Measurements from ENCODE around the gene EVX2. TPM values are rescaled to one million over a fixed set of nuclear protein-coding genes. Genes with fewer than 3 reads are reported as not detected.

Gene EVX2
- total and polyA plus RNA-seq, 9 of the 15 experiments (the other 6 are each of a cell fraction or from before 2014, with no cell fraction given): not detected

DNA sequence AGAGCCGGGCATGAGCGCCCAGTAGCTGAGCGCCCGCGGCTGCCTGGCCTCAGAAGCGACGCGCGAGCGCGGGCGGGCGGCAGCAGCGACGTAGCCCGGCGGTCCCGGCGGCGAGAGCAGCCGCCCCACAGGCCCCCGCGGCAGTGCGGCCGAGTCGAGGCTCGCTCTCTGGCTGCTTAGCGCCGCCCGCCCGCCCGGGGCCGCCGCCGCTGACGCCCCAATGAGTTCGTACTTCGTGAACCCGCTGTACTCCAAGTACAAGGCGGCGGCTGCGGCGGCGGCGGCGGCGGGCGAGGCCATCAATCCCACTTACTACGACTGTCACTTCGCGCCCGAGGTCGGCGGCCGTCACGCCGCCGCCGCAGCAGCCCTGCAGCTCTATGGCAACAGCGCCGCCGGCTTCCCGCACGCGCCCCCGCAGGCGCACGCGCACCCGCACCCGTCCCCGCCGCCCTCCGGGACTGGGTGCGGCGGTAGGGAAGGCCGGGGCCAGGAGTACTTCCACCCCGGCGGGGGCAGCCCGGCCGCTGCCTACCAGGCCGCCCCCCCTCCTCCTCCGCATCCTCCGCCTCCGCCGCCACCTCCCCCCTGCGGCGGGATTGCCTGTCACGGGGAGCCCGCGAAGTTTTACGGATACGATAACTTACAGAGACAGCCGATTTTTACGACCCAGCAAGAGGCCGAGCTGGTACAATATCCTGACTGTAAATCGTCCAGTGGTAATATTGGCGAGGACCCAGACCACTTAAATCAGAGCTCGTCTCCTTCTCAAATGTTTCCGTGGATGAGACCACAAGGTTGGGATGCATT, 46.6 kb upstream of the EVX2 start:
- in situ Hi-C loops (cut with MboI): loop anchor here (25.0 kb wide), 2 partner anchors 682 to 1632 kb away; no protein-coding TSS in a partner anchor
- Histone ChIP-seq H4K20me1 (replicated peaks; ENCODE audit: control insufficient read depth, insufficient read depth, low read length) (0 out of 2 replicates have a peak, but pooled peaks cover 5% of the 10 kb centered on the region), H3K79me2 (ENCODE audit: control insufficient read depth, insufficient read depth, low read length) (no peaks in the 10 kb centered on the region), H3K4me3 (peak overlapping the region; percentile 27), H3K36me3 (ENCODE audit: control insufficient read depth, insufficient read depth, low read length) (no peaks in the 10 kb centered on the region), H3K9me3 (replicated peaks; ENCODE audit: control insufficient read depth, insufficient read depth, low read depth, low read length) (no peaks in the 10 kb centered on the region), H3K4me1 (replicated peaks in 1 of 2; ENCODE audit: control insufficient read depth in 2 of 2, insufficient read depth in 2 of 2, low read length in 2 of 2) (peaks cover 0 to 21% of the 10 kb centered on the region in 2 experiments; a peak in 2 of 5 replicates), H3K27me3 (ENCODE audit: control insufficient read depth in 2 of 2, insufficient read depth in 2 of 2, low read length in 2 of 2) (peaks cover 46 to 63% of the 10 kb centered on the region in 2 experiments), H3K4me2 (ENCODE audit: insufficient read depth, low read length) (peak overlapping the region; percentile 29), H3K27ac (ENCODE audit: extremely low read depth, low read depth, low read length) (no peak overlapping the region), H3K9ac (ENCODE audit: insufficient read depth in 1 of 2, low read depth in 2 of 2, low read length in 2 of 2) (peak overlapping the region in 1 of 2 experiments; percentile 62; a peak in 2 of 4 replicates), H3K9me1 (ENCODE audit: control insufficient read depth, insufficient read depth, low read length) (no peaks in the 10 kb centered on the region), H2AFZ (ENCODE audit: low read depth, low read length) (peak overlapping the region; percentile 28; the same call in 1 of the 2 replicates)
- under 1% methylated on average over 46 of the region's 100 CpGs for WGBS (ENCODE audit: insufficient coverage, low coverage, missing lambda C conversion rate)
- intact Hi-C loops (cut with micrococcal nuclease): no loop called here
- ChIA-PET POLR2A (no interaction called here), CTCF (ENCODE audit: low intra/inter-chr PET ratio) (no interaction called here)
- BruUV-seq (replicated peaks): no TSS peak
- peak; percentile 80 for ATAC-seq
- no peak for FAIRE-seq
- peak; percentile 49 to 66 (median 61) for DNase-seq (ENCODE audit: extremely low read depth in 1 of 4, low spot score in 3 of 4)
- TF ChIP-seq SRSF1 (IDR thresholded peaks at IDR 0.05; ENCODE audit: low read depth, low read length) (no peak), FOXA3 (CRISPR knock-in tag; conservative IDR thresholded peaks at IDR 0.05 in 1 of 2, IDR thresholded peaks at IDR 0.05 in 1 of 2) (no peak), ZNF431 (CRISPR knock-in tag; IDR thresholded peaks at IDR 0.05) (no peak), CTBP1 (IDR thresholded peaks at IDR 0.05; ENCODE audit: borderline replicate concordance) (peak; percentile 86), RB1 (IDR thresholded peaks at IDR 0.05; ENCODE audit: low read depth) (0 out of 2 replicates have a peak, but pooled peaks have one; percentile 23), TCFL5 (CRISPR knock-in tag; conservative IDR thresholded peaks at IDR 0.05) (no peak), HNRNPLL (IDR thresholded peaks at IDR 0.05; ENCODE audit: low read depth, low read length, poor library complexity, severe bottlenecking) (peak; percentile 97), ZNF77 (CRISPR knock-in tag; IDR thresholded peaks at IDR 0.05) (no peak), KLF10 (CRISPR knock-in tag; IDR thresholded peaks at IDR 0.05) (no peak), SMAD4 (CRISPR knock-in tag; conservative IDR thresholded peaks at IDR 0.05) (0 out of 2 replicates have a peak, but pooled peaks have one; percentile 58), THAP7 (CRISPR knock-in tag; IDR thresholded peaks at IDR 0.05) (no peak), ZNF23 (CRISPR knock-in tag; IDR thresholded peaks at IDR 0.05) (no peak), RFX1 (IDR thresholded peaks at IDR 0.05) (0 out of 2 replicates have a peak, but pooled peaks have one; percentile 9), L3MBTL2 (IDR thresholded peaks at IDR 0.05) (peak; percentile 91), ZNF316 (IDR thresholded peaks at IDR 0.05) (no peak), ZFP36 (IDR thresholded peaks at IDR 0.05; ENCODE audit: low read depth, low read length, partially characterized antibody) (no peak)
- TF ChIP-seq, protein P1, sequence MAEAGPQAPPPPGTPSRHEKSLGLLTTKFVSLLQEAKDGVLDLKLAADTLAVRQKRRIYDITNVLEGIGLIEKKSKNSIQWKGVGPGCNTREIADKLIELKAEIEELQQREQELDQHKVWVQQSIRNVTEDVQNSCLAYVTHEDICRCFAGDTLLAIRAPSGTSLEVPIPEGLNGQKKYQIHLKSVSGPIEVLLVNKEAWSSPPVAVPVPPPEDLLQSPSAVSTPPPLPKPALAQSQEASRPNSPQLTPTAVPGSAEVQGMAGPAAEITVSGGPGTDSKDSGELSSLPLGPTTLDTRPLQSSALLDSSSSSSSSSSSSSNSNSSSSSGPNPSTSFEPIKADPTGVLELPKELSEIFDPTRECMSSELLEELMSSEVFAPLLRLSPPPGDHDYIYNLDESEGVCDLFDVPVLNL (CRISPR knock-in tag; IDR thresholded peaks at IDR 0.05; ENCODE audit: low read depth): no peak
- TF ChIP-seq, protein P2, sequence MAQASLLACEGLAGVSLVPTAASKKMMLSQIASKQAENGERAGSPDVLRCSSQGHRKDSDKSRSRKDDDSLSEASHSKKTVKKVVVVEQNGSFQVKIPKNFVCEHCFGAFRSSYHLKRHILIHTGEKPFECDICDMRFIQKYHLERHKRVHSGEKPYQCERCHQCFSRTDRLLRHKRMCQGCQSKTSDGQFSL (CRISPR knock-in tag; IDR thresholded peaks at IDR 0.05): 0 out of 2 replicates have a peak, but pooled peaks have one; percentile 28
- TF ChIP-seq, protein P2 (tag; IDR thresholded peaks at IDR 0.05): no peak
